Measurements from ENCODE around the gene SIPA1L3.

Gene SIPA1L3

GRCh38 chr19:37975071-37975470, 68.1 kb downstream of the SIPA1L3 start:
- DNase-seq (ENCODE audit: low read depth in 2 of 2): no peak

DNA sequence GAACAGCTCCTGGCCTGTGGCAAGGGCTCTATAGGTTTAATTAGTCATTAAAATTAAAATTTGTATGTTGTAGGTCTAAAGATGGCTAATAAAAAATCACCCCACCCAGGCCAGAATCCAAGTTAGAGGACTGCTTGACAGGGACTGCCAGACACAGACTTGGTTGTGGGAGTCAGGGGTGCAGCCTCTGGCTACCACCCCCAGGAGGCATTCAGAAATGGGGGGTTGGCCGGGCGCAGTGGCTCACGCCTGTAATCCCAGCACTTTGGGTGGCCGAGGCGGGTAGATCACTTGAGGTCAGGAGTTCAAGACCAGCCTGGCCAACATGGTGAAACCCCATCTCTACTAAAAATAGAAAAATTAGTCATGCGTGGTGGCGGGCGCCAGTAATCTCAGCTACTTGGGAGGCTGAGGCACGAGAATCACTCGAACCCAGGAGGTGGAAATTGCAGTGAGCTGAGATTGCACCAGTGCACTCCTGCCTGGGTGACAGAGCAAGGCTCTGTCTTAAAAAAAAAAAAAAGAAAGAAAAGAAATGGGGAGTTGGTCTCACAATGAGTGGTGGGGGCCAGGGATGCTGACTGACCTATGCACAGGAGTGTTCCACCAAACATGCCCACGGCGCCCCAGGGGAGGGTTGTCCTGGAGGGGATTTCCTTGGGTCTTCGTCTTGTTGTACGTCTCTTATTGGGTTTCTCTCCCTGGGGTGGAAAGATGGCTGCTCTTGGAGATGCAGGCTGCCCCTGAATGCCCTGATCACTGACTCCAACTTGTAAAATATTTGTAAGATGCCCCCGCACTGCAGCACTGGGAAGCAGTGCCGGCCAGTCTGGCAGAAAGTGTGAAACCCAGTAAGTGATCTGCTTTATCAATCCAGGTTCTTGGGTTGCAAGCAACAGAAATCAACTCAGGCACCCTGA, 68.8 kb downstream of the SIPA1L3 start:
- DNase-seq (ENCODE audit: low read depth in 2 of 2): no peak

DNA sequence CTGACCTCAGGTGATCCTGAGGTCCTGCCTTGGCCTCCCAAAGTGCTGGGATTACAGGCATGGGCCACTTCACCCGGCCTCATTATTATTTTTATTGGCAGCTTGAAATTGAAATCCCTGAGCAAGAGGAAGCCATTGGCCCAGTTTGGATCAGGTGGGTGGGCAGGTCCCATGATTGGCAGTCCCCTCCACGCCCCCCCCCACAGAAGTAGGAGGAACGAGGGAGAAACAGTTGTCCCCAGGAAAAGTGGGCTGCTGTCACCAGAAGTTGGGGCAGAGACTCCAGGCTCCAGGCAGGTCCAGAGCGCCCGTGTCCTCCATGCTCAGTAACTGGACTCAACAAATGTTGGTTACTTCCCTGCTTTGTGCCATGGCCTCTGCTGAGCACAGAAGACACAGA, 70.4 kb downstream of the SIPA1L3 start:
- DNase-seq (ENCODE audit: low read depth in 2 of 2): no peak

DNA sequence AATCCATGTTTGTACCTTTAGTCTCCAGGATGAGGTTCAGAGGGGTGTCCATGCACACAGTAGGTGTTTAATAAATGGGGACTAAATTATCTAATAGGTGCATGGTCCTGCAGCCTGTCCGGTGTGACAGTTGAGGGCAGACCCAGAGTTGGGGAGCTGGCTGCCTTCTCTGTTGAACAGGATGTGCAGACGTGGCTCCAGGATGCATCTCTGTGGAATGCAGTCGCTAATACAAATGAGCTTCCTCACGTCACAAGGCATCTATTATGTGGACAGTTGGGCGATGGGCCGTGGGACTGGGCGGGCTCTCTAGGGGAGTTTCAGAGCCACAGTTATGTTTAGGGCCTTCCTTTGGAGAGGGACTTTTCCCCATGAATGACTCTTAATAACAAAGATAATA, 71.0 kb downstream of the SIPA1L3 start:
- DNase-seq (ENCODE audit: low read depth in 2 of 2): no peak

- DNase-seq (ENCODE audit: low read depth in 2 of 2): no peak
Measured at GRCh38 chr19:37979547-37980082, 72.6 kb downstream of the SIPA1L3 start.

DNA sequence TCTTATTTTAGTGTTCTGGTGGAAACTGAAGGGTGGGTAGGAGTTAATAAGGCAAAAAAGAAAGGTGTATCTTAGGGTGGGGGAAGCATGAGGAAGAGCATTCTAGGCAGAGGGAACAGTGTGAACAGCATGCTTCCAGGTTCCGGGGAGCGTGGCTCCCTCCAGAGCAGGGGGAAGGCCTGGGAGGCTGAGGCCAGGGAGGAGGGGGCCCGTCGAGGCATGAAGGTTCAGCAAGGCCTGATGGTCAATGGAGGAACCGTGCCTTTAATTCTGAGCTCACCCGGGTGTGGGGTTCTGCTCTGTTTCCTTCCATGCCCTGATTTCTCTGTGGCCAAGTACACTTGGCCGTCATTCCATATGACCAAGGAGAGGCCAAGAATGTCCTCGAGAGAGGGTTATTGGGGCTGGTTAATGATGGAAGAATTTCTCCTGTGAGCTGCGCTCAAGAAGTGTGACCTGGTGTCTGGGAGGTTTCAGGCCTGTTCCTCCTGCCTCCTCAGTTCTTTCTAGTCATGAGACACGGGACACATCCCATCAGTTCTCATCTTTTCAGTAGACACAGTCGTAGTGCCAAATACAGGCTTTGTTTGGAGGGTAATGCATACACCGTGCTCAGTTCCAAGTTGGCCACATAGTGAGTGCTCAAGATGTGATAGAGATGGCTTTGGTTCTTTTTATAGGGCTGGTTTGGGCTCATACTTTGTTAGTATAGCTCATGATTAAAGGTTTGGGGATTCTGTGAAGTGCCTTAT, 73.6 kb downstream of the SIPA1L3 start:
- DNase-seq (ENCODE audit: low read depth in 2 of 2): no peak

- no peak for DNase-seq (ENCODE audit: low read depth in 2 of 2)
Measured at GRCh38 chr19:37981785-37982475, 74.9 kb downstream of the SIPA1L3 start.

DNA sequence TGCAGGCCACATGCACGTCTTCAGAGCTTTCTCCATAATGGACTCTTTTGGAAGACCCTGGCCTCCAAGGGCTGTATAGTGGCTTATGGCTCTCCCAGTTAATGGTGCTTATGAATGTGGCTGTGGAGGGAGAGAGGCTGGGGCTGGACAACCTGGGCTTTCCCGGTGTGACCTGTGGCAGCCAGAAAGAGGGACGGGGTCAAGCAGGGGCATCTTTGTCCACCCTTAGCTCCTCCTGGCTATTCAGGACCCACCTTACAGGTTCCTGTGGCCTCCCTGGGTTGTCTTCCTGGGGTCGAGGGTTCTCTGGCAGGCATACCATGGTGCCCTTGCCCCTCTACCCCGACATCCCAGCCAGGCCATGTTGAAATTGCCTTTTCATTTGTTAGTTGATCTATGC, 75.6 kb downstream of the SIPA1L3 start:
- no peak for DNase-seq (ENCODE audit: low read depth in 2 of 2)

DNA sequence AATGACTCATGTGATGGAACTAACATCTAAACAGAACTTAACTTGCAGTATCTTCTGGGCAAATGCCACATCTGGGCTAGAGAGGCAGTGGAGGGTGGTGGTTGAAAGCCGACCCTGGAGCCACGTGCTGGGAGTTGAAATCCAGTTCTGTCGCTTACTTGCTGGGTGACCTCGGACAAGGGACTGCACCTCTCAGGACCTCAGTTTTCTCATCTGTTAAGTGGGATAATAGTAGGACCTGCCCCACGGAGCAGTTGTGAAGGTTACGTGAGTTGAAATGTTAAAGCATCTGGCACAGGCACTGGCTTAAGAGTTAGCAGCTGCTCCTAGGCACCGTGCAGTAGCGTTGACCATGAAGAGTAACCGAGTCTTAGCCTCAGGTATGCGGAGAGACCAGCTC, 76.1 kb downstream of the SIPA1L3 start:
- DNase-seq (ENCODE audit: low read depth in 2 of 2): no peak

DNA sequence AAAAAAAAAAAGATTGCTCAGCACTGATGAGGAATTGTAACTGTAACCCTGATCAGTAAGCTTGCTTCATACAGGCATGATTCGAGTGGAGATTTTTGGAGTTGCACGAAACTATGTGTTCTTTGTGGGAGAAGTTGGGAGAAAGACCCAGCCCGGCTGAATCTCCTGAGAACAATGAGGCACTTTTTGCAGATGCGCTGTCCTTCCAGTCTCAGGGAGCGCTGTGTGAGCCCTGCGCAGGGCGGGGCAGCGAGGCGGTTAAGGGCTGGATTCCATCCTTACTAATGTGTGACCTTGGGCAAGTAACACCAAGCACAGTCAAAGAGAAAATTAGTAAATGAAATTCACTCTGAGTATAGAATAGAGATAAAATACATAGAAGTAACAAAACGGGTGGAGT, 76.9 kb downstream of the SIPA1L3 start:
- no peak for DNase-seq (ENCODE audit: low read depth in 2 of 2)

DNA sequence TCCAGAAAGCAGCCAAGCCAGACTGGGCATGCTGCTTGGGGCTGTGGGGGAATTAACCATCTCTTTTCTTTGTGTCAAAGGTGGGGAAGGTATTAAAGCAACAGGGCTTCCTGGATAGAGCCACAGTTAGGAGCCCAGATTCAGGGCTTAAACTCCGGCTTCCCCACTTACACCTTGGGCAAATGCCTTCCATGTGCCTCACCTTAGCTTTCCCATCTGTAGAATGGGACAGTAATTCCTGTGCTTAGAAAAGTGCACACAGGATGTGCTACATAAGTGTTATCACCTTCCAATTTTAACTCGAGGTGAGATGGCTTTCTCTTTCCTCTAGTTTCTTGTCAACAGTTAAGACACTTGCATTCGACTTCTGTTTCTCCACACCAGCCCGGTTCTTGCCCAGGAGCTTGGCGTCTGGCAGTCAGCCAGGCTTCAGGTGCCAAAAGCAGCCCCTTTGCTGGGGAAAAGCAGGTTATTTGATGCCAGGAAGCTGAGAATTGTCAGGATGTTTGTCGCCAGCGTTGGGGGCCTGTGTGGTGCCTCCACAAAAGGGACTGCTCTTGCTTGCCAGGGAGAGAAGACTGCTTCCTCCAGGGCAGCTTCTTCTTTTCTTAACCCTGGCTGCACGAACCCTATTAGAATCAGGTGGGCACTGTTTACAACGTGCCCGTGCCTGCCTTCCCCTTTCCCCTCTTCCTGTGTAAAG, 79.2 kb downstream of the SIPA1L3 start:
- DNase-seq (ENCODE audit: low read depth in 2 of 2): no peak

DNA sequence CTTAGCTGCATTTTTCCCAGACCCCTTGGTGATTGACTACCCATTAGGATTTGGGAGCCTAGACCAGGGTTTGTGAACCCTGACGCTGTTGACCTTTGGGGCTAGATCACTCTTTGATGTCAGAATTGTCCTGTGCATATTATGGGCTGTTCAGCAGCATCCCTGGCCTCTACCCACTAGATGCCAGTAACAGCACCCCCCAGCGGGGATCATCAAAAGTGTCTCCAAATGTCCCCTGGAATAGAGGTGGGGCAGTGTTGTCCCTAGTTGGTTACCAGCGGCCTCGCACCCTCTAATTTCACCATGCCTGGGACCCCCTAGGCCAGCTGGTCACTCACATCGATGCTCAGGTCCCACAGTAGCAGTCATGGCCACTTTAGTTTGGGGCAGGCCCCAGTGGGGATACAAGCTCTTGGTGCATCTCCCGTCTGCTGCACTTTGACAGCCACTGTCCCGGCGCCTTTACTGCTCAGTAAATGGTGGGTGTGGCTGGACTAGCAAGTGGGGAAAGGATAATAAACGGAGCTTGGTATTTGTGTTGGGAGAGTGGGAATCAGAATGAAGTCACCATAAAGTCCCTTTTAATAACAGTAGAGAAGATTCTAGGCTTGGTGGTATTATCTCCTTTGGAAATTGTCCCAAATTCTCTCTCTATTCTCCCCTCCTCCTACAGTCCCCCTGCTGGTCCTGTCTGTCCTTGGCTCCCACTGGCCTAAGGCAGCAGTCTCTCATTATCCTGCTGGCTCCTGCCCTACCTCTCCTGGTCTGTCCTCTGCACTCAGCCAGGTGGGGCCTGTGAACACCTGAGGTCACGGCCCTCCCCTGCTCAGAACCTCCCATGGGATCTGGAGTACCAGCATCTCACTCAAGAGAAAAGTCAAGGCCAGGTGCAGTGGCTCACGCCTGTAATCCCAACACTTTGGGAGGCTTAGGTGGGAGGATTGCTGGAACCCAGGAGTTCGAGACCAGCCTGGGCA, 80.6 kb downstream of the SIPA1L3 start:
- DNase-seq (ENCODE audit: low read depth in 2 of 2): no peak

- no peak for DNase-seq (ENCODE audit: low read depth in 2 of 2)
Measured at GRCh38 chr19:37988758-37989635, 82.0 kb downstream of the SIPA1L3 start.

- no peak for DNase-seq (ENCODE audit: low read depth in 2 of 2)
Measured at GRCh38 chr19:37989855-37990254, 82.8 kb downstream of the SIPA1L3 start.

DNA sequence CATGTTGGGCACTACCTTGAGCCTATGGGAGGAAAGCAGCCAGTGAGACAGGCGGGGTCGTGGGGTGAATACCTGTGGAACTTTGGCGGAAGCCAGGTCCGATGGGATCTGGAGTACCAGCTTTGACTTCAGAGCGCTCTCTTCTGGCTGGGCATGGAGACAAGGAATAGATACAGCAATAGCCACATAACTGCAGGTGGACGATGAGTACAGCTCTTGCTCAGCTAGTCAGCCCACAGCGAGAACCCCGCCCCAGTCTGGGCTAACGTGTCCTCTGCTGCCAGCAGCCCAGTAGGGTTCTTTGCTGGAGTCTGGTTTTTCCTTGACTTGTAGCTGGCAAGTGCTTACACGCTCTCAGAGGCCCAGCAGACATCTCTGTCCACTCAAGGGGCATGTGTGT, 83.4 kb downstream of the SIPA1L3 start:
- DNase-seq (ENCODE audit: low read depth in 2 of 2): no peak

DNA sequence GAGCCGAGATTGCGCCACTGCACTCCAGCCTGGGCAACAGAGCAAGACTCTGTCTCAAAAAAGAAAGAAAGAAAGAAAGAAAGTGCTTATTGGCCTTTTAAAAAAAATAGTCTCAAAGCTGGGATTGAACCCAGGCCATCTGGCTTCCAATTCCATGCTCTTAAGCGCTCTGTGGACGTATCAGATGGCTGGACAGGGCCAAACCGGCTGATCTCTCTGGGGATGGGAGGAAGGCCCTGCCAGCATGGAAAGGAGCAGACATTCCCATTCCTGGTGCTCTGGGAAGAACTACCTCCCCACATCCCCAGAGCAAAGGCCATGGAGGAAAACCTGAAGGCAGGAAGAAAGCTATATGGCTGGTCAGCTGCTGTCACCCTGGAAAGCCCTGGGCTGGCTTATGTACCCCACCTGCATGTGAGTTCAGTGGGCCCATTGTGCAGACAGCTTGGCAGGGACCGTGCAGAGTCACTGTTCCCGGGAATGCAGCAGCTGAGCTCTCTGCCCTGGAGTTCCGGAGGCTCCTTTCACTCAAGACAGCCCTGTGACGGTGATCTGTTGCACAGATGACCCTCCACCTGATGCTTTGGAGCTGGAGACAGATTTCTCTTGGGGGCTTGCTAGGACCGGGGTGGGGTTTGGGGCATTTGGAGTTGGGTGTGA, 84.3 kb downstream of the SIPA1L3 start:
- no peak for DNase-seq (ENCODE audit: low read depth in 2 of 2)

DNA sequence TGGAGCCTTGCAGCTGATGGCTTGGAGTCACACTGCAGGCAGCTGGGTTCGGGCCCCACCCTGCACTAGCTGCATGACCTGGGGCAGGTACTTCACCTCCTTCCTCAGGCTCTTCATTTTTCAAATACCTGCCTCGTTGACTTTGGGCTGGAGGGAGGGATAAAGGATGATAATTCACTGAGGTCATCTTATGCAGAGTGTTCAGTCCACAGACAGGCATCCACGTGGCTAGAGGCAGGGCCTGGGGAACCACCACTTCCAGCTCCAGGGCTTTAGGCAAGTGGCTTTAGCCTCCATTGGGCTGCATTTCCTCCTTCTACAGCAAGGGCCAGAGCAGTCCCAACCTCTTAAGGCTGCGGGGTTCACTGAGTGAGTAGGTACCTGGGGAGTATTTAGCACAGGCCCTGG, 84.8 kb downstream of the SIPA1L3 start:
- no peak for DNase-seq (ENCODE audit: low read depth in 2 of 2)

GRCh38 chr19:37992761-37993160, 85.8 kb downstream of the SIPA1L3 start:
- DNase-seq (ENCODE audit: low read depth in 2 of 2): no peak

DNA sequence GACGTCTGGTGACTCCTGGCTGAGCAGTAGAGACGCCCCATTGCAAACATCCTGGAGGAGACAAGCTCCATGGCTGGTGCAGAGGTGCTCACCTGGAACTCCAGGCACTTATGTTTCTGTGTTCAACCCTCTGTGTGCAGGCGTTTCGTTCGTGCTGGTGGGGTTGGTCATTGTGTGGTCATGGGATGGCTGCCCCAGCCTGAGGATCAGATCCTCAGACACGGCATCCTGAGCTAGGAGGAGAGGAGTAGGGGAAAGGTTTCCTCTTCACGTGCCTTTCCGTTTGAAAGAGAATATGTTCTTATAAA, 87.8 kb downstream of the SIPA1L3 start:
- no peak for DNase-seq (ENCODE audit: low read depth in 2 of 2)
